ENCODE results near the gene ARMC7.
A peak's percentile ranks its signal among the peaks of the same experiment; 100 is the strongest.

ARMC7 gene

DNA sequence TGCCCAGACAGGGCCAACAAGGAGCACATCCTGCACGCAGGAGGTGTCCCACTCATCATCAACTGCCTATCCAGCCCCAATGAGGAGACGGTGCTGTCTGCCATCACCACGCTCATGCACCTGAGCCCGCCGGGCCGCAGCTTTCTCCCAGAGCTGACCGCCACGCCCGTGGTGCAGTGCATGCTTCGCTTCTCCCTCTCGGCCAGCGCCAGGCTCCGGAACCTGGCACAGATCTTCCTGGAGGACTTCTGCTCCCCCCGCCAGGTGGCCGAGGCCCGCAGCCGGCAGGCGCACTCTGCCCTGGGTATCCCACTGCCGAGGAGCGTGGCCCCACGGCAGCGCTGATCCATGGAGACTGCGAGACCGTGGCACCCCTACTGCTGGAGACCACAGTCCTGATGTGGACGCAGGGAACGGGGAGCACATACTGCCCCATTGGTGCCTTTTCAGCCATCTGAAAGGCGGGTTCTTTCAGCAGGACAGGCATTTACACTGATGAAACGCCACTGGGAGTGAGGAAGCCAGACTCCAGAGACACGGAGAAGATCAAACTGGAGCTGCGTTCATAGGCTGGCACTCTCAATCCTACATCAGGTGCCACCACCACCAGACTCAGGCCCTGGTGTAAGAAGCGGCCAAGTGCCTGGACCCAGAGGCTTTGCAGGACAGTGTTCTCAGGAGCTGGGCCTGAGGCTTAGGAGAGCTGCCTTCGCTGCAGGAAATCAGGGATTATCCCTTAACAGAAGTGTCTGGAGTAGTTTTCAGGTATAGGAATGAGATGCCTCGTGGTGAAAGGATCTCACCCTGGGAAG, 19.1 kb downstream of the ARMC7 start:
- no peak overlapping the region for H3K4me2 ChIP-seq (ENCODE audit: low read depth, low read length, poor library complexity, severe bottlenecking)
- 0 out of 2 replicates have a peak, but pooled peaks cover 4% of the 10 kb centered on the region for H3F3A ChIP-seq (ENCODE audit: low read depth)
- H3K9ac ChIP-seq (ENCODE audit: low read depth, low read length, poor library complexity, severe bottlenecking) = no peak overlapping the region
- peaks cover 6% of the 10 kb centered on the region; the same call in 1 of the 2 replicates for H3K36me3 ChIP-seq (ENCODE audit: insufficient read depth, low read length)
- H3K79me2 ChIP-seq (ENCODE audit: insufficient read depth, low read length) = peaks cover 26% of the 10 kb centered on the region
- no peak overlapping the region for H2AFZ ChIP-seq (ENCODE audit: low read length)
- TF ChIP-seq, protein P1, sequence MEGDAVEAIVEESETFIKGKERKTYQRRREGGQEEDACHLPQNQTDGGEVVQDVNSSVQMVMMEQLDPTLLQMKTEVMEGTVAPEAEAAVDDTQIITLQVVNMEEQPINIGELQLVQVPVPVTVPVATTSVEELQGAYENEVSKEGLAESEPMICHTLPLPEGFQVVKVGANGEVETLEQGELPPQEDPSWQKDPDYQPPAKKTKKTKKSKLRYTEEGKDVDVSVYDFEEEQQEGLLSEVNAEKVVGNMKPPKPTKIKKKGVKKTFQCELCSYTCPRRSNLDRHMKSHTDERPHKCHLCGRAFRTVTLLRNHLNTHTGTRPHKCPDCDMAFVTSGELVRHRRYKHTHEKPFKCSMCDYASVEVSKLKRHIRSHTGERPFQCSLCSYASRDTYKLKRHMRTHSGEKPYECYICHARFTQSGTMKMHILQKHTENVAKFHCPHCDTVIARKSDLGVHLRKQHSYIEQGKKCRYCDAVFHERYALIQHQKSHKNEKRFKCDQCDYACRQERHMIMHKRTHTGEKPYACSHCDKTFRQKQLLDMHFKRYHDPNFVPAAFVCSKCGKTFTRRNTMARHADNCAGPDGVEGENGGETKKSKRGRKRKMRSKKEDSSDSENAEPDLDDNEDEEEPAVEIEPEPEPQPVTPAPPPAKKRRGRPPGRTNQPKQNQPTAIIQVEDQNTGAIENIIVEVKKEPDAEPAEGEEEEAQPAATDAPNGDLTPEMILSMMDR (conservative IDR thresholded peaks at IDR 0.05; ENCODE audit: low read length) = no peak
- no peak for TF ChIP-seq EZH2phosphoT487 (IDR thresholded peaks at IDR 0.05; ENCODE audit: borderline replicate concordance)
- H3K4me3 ChIP-seq (ENCODE audit: low read length, poor library complexity, severe bottlenecking) = no peak overlapping the region
- peaks cover 22% of the 10 kb centered on the region for H3K4me1 ChIP-seq (ENCODE audit: insufficient read depth, low read length, poor library complexity, severe bottlenecking)
- H3K27me3 ChIP-seq (ENCODE audit: insufficient read depth, low read length, poor library complexity, severe bottlenecking) = no peaks in the 10 kb centered on the region
- H4K20me1 ChIP-seq (ENCODE audit: insufficient read depth, low read length, poor library complexity, severe bottlenecking) = peaks cover 12% of the 10 kb centered on the region
- H3K9me3 ChIP-seq (ENCODE audit: insufficient read depth, low read depth, low read length) = no peaks in the 10 kb centered on the region
- H3K9me2 ChIP-seq (replicated peaks; ENCODE audit: low read depth, low read length) = no peaks in the 10 kb centered on the region

DNA sequence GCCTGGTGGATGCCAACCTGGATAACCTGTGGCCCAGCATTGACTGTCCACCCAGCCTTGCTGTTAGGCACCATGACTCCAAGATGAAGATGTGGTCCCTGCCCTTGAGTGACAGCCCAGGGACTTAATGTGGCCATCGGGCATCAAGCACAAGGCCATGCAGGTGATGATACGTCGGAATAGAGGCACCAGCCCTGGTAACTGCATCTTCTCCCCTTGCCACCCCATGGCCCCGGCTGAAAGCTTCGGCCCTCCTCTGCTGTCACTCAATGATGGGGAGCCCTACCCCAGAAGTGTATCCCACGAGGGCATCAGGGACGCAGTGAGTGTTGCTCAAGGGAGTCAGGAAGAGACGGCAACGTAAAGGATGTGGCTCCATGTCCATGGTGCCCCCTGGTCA, 19.8 kb downstream of the ARMC7 start:
- H3K4me1 ChIP-seq (ENCODE audit: insufficient read depth, low read length, poor library complexity, severe bottlenecking) = peaks cover 15% of the 10 kb centered on the region
- TF ChIP-seq, protein P1 (conservative IDR thresholded peaks at IDR 0.05; ENCODE audit: low read length) = no peak
- TF ChIP-seq EZH2phosphoT487 (IDR thresholded peaks at IDR 0.05; ENCODE audit: borderline replicate concordance) = no peak
- H3K4me2 ChIP-seq (ENCODE audit: low read depth, low read length, poor library complexity, severe bottlenecking) = peak overlapping the region; percentile 82
- peaks cover 12% of the 10 kb centered on the region for H4K20me1 ChIP-seq (ENCODE audit: insufficient read depth, low read length, poor library complexity, severe bottlenecking)
- no peaks in the 10 kb centered on the region for H3K27me3 ChIP-seq (ENCODE audit: insufficient read depth, low read length, poor library complexity, severe bottlenecking)
- peaks cover 26% of the 10 kb centered on the region for H3K79me2 ChIP-seq (ENCODE audit: insufficient read depth, low read length)
- H3K4me3 ChIP-seq (ENCODE audit: low read length, poor library complexity, severe bottlenecking) = no peak overlapping the region
- no peak overlapping the region for H2AFZ ChIP-seq (ENCODE audit: low read length)
- H3K9ac ChIP-seq (ENCODE audit: low read depth, low read length, poor library complexity, severe bottlenecking) = no peak overlapping the region
- H3K9me3 ChIP-seq (ENCODE audit: insufficient read depth, low read depth, low read length) = no peaks in the 10 kb centered on the region
- H3F3A ChIP-seq (ENCODE audit: low read depth) = 0 out of 2 replicates have a peak, but pooled peaks cover 9% of the 10 kb centered on the region
- H3K9me2 ChIP-seq (replicated peaks; ENCODE audit: low read depth, low read length) = no peaks in the 10 kb centered on the region
- H3K36me3 ChIP-seq (ENCODE audit: insufficient read depth, low read length) = peaks cover 7% of the 10 kb centered on the region; the same call in 1 of the 2 replicates

DNA sequence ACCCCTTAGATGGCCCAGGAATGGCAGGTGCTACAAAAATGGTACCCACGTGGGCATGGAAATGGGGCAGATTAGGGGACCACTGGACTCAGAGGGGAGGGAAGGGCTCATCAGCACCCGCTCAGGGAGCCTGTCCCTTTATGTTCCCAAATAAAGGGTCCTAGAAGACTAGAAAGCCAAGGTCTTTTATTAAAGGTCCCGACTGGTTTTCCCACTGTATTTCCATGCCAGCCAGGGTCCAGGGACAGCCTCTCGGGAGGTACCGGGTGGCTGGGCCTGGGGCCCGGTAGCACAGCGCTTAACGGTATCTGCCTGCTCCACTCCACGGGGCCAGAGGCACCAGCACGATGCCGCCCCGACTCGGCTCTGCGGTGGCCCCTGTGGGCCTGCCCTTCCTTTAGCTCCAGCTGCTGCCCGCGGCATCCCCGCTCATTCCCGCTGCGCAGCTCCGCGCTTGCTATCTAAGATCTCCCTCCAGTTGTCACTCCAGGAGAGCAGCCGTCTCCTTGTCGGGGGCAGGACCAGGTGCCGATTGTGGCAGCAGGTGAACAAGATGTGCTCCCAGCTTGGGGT, 20.4 kb downstream of the ARMC7 start:
- Histone ChIP-seq H2AFZ (ENCODE audit: low read length) (no peak overlapping the region), H3K79me2 (ENCODE audit: insufficient read depth, low read length) (peaks cover 27% of the 10 kb centered on the region), H3K9ac (ENCODE audit: low read depth, low read length, poor library complexity, severe bottlenecking) (peak overlapping the region; percentile 92), H3K27me3 (ENCODE audit: insufficient read depth, low read length, poor library complexity, severe bottlenecking) (no peaks in the 10 kb centered on the region), H3K4me2 (ENCODE audit: low read depth, low read length, poor library complexity, severe bottlenecking) (peak overlapping the region; percentile 82), H3K4me1 (ENCODE audit: insufficient read depth, low read length, poor library complexity, severe bottlenecking) (peaks cover 12% of the 10 kb centered on the region), H3K9me2 (replicated peaks; ENCODE audit: low read depth, low read length) (no peaks in the 10 kb centered on the region), H4K20me1 (ENCODE audit: insufficient read depth, low read length, poor library complexity, severe bottlenecking) (peaks cover 13% of the 10 kb centered on the region), H3K9me3 (ENCODE audit: insufficient read depth, low read depth, low read length) (no peaks in the 10 kb centered on the region), H3F3A (ENCODE audit: low read depth) (peaks cover 14% of the 10 kb centered on the region; the same call in 1 of the 2 replicates), H3K4me3 (ENCODE audit: low read length, poor library complexity, severe bottlenecking) (peak overlapping the region; percentile 85), H3K36me3 (ENCODE audit: insufficient read depth, low read length) (peaks cover 13% of the 10 kb centered on the region; the same call in 1 of the 2 replicates)
- TF ChIP-seq, protein P1 (conservative IDR thresholded peaks at IDR 0.05; ENCODE audit: low read length) = no peak
